ENCODE measurements around the gene SLC16A7. TPM values are rescaled to one million over a fixed set of nuclear protein-coding genes. Genes with fewer than 3 reads are reported as not detected.

SLC16A7 gene
- total and polyA plus RNA-seq, 2 donors = 8.6 to 51.1 TPM

DNA sequence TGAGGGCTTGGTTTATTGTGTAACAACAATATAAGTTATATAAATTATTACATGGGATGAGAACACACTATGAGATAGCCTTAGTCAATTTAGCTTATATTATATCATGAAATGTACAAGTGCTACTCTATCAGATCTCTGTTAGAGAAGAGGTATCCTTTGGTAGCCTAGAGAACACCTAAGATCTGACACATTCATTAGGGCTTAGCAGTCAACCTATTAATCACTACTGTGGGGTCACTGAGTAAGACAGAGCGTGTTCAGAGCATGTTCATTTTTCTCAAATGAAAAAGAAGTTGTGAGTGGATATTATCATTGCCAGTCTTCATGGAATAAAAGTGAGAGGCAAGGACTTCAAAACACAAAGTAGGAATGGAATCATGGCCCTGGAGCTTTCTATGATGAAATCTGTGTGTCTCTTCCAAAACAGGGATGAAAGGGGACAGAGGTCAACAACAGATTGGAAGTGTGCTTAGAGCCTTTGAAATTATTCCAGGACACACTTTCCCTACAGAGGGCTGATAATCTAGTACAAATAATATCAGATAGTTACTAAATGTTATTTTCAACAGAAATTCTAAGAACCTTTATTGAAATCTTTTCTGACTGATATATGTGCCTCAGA lies 114.3 kb downstream of the SLC16A7 start:
- Histone ChIP-seq H3K4me3 (ENCODE audit: low read depth, low read length) (no peak overlapping the region), H3K36me3 (ENCODE audit: insufficient read depth) (peaks cover 2% of the 10 kb centered on the region), H3K4me1 (ENCODE audit: insufficient read depth) (no peaks in the 10 kb centered on the region), H3K27ac (ENCODE audit: low read depth) (no peak overlapping the region)
- no peak for DNase-seq (ENCODE audit: extremely low spot score)
- WGBS = 97% methylated on average over 1 of the region's 1 CpG

DNA sequence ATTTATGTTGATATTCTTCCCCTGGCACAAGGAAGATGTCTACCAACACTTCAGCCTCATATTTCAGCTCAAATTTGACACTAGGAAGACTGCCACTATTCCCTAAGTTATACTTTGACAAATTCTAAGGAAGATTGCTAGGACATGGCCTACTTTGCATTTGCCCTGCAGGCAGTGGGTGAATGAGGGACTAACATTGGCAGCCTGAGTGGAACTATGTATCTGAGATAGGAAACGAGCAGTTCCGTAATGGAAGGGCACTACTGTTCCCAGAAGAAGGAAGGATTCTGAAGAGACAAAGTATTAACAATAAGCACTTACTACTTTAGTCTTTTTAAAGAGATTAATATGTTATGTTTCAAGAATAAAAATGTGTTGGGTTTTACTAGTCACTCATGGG lies 115.1 kb downstream of the SLC16A7 start:
- no peak overlapping the region for H3K4me3 ChIP-seq (ENCODE audit: low read depth, low read length)
- WGBS = 94% methylated on average over 2 of the region's 2 CpGs
- no peak for DNase-seq (ENCODE audit: extremely low spot score)
- no peaks in the 10 kb centered on the region for H3K4me1 ChIP-seq (ENCODE audit: insufficient read depth)
- peaks cover 2% of the 10 kb centered on the region for H3K36me3 ChIP-seq (ENCODE audit: insufficient read depth)
- no peak overlapping the region for H3K27ac ChIP-seq (ENCODE audit: low read depth)

DNA sequence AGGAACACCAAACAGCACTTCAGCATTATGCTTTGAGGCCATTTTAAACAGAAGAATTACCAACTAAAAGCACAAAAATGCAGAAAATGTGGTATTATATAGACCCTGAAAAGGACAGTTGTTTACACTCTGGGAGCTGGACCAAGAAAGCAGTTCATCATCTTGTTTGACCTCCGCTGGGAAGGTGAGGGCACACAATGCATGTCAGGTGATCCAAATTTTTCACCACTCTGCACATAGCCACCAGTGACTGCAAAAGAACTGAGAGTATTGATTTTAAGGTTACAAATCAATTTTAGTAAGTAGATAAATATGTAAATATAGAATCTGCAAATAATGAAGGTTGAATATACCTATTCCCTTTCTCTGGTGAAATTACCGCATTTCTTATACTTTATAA lies 119.6 kb downstream of the SLC16A7 start:
- WGBS = 90% methylated on average over 2 of the region's 2 CpGs

DNA sequence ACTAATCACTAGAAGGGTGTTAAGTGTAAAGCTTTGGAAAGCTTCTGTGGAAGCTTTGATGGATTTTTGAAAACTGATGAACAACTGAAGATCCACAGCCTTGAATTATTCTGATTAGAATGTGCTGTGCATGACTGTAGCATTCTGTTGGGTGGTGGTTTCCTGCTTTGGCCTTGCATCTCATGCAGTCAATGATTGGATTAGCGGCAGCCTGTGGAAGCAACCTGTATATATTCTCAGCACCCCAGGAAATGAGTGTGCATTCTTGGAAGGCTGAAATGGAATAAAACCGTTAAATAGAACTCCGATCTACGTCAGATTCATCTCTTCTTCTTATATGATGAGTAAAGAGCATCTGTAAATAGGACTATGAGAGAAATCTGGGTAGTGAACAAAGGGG lies 120.2 kb downstream of the SLC16A7 start:
- no peaks in the 10 kb centered on the region for H3K4me1 ChIP-seq (ENCODE audit: insufficient read depth)
- 91% methylated on average over 4 of the region's 4 CpGs for WGBS
- DNase-seq (ENCODE audit: extremely low spot score) = no peak
- H3K27ac ChIP-seq (ENCODE audit: low read depth) = no peak overlapping the region
- no peaks in the 10 kb centered on the region for H3K36me3 ChIP-seq (ENCODE audit: insufficient read depth)
- H3K4me3 ChIP-seq (ENCODE audit: low read depth, low read length) = no peak overlapping the region

More for the DNA sequence above, 119.6 kb downstream of the SLC16A7 start:
- no peak overlapping the region for H3K27ac ChIP-seq (ENCODE audit: low read depth)
- H3K36me3 ChIP-seq (ENCODE audit: insufficient read depth) = no peaks in the 10 kb centered on the region
- DNase-seq (ENCODE audit: extremely low spot score) = no peak
- no peak overlapping the region for H3K4me3 ChIP-seq (ENCODE audit: low read depth, low read length)
- no peaks in the 10 kb centered on the region for H3K4me1 ChIP-seq (ENCODE audit: insufficient read depth)

DNA sequence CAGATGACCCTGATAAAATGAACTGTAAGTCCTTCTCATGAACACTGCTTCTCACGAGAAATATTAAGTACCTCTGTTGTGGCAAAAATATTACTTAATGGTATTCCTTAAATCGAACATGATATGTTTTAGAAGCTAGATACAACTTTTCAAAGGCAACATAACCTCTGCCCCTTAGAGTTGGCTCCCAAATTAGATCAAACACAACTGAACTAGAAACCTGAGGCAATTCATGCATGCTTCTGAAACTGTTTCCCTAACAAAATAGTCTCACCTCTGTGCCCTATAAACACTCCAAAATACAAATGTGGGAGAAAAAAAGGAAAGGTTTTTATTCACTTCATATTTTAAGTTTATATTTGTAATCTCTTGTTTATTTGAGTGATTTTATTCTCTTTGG lies 121.6 kb downstream of the SLC16A7 start:
- Histone ChIP-seq H3K4me3 (ENCODE audit: low read depth, low read length) (no peak overlapping the region), H3K4me1 (ENCODE audit: insufficient read depth) (no peaks in the 10 kb centered on the region), H3K36me3 (ENCODE audit: insufficient read depth) (no peaks in the 10 kb centered on the region), H3K27ac (ENCODE audit: low read depth) (no peak overlapping the region)
- 59% methylated on average over 2 of the region's 2 CpGs for WGBS
- DNase-seq (ENCODE audit: extremely low spot score) = no peak

DNA sequence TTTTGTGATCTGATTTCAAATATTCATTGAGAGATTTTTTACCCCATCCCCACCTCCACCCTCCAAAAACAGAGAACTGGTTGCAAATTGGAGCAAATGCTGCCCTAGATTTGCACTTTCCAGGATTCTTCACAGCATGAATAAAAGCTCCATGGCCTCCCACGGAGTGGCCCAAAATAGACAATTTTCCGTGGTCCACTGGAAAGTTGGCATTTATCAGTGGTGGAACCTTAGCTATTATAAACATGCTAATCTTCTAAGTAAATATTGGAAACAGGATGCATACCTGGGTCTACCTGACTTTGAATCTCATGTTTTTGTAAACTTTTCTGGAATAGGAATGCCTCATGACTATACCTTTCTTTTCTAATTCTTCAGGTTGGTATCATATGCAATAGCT lies 123.9 kb downstream of the SLC16A7 start:
- no peaks in the 10 kb centered on the region for H3K4me1 ChIP-seq (ENCODE audit: insufficient read depth)
- no peak for DNase-seq (ENCODE audit: extremely low spot score)
- H3K4me3 ChIP-seq (ENCODE audit: low read depth, low read length) = no peak overlapping the region
- 62% methylated on average over 2 of the region's 2 CpGs for WGBS
- H3K36me3 ChIP-seq (ENCODE audit: insufficient read depth) = no peaks in the 10 kb centered on the region
- H3K27ac ChIP-seq (ENCODE audit: low read depth) = no peak overlapping the region

DNA sequence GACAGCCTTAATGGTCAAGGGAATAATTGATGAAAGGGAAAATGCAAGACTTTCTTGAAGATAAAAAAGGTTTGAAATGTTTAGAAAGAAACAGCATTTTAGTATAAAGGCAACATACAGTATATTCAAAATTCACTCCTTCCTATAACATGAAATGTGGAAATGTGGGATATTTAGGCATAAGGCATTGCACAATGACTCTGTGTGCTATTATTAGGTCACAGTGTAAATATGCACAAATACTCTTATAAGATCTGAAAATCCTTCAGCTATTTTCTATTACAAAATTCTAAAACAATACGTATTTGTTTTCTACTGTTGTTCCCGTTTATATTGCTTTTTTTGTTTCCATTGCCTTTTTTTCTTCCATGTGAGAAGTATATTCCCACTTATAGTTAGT lies 127.7 kb downstream of the SLC16A7 start:
- no peak overlapping the region for H3K4me3 ChIP-seq (ENCODE audit: low read depth, low read length)
- H3K27ac ChIP-seq (ENCODE audit: low read depth) = no peak overlapping the region
- DNase-seq (ENCODE audit: extremely low spot score) = no peak
- no peaks in the 10 kb centered on the region for H3K4me1 ChIP-seq (ENCODE audit: insufficient read depth)
- WGBS = 58% methylated on average over 2 of the region's 2 CpGs
- H3K36me3 ChIP-seq (ENCODE audit: insufficient read depth) = no peaks in the 10 kb centered on the region

DNA sequence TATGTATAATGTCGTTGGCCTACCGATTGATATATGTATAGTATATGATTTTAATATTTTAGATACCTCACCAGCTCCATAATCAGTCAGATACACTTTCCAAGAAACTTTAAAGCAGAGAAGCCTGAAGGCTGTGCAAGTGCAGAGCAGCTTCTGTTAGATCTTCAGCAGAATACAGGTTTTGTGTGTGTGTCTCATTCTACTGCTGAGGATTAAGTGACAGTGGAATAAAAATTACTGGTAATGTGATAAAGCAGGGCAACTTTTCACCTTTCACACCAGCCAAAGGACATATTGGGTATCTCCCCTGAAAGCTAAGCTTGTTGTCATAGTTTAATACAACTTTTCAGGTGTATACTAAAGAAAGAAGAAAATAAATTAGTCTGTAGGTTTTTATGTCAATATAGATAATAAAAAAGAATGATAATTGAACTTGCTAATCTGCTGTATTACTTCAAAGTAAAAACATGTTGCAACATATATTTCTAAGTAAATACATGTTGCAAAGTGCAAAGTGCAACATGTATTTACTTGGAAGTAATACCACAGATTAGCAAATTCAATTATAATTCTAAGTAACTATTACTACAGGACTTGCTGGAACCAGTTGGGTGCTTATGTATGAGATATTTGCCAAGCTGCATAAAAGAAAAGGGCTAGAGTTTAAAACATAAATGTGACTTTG lies 128.3 kb downstream of the SLC16A7 start:
- H3K36me3 ChIP-seq (ENCODE audit: insufficient read depth) = no peaks in the 10 kb centered on the region
- no peak overlapping the region for H3K4me3 ChIP-seq (ENCODE audit: low read depth, low read length)
- DNase-seq (ENCODE audit: extremely low spot score) = no peak
- no peaks in the 10 kb centered on the region for H3K4me1 ChIP-seq (ENCODE audit: insufficient read depth)
- WGBS = 90% methylated on average over 2 of the region's 2 CpGs
- H3K27ac ChIP-seq (ENCODE audit: low read depth) = no peak overlapping the region

DNA sequence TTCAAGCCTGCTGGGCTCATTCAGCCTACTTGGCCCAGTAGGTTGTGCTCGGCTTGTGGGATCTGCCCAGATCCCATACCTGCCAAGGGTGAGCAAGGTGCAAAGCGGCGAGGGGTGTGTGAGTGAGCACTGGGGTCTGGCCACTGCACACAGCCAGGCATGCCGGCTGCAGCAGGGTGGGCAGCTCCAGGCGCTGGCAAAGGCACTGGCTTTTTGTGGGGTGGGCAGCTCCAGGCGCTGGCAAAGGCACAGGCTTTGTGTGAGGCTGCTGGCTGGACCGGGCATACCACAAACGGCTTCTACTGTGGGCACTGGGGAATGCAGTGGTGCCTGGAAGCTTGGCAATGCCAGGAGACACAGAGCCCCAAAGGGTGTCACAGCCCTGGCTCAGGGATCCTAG lies 137.4 kb downstream of the SLC16A7 start:
- Histone ChIP-seq H3K4me3 (ENCODE audit: low read depth, low read length) (no peak overlapping the region), H3K36me3 (ENCODE audit: insufficient read depth) (no peaks in the 10 kb centered on the region), H3K4me1 (ENCODE audit: insufficient read depth) (no peaks in the 10 kb centered on the region), H3K27ac (ENCODE audit: low read depth) (no peak overlapping the region)
- WGBS = 89% methylated on average over 8 of the region's 8 CpGs
- DNase-seq (ENCODE audit: extremely low spot score) = no peak

DNA sequence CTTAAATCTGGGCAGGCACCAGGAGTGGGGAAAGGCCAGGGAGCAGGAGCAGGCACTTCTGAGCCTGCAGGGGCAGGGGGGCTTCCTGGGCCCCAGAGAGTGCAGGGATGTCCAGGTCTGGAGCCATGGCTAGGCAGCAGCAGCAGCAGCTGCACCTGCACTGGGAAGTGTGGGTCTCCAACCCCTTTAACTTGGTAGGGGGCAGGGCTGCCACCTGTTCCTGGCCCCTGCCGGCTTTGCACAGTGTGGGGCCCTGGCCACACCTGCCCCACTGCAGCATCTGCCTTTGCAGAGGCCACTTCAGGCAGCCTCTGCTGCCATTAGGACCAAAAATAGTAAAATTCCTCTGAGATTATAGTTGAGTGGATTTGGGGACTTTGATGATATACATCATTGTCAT lies 138.5 kb downstream of the SLC16A7 start:
- H3K4me1 ChIP-seq (ENCODE audit: insufficient read depth) = no peaks in the 10 kb centered on the region
- 82% methylated on average over 1 of the region's 1 CpG for WGBS

DNA sequence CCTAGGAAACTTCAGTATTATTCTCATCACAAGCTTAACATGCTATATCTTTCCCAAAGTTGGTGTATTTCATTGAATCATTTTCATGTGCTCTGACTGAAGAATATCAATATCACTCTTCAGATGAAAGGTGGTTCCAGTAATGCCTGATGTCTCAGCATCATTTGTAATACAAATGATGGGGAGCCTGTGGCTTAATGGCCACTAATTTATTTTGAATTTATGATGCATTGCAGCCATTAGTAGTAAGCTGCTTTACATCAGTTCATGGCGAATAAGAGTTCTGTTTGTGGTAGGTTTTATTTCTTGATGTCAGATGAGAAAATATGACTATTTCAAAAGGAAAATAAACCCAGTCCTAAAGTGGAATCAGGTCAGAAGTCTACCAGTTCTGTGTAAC lies 139.4 kb downstream of the SLC16A7 start:
- DNase-seq (ENCODE audit: extremely low spot score) = no peak
- H3K4me3 ChIP-seq (ENCODE audit: low read depth, low read length) = no peak overlapping the region
- no peaks in the 10 kb centered on the region for H3K4me1 ChIP-seq (ENCODE audit: insufficient read depth)
- WGBS = 96% methylated on average over 1 of the region's 1 CpG
- no peaks in the 10 kb centered on the region for H3K36me3 ChIP-seq (ENCODE audit: insufficient read depth)
- H3K27ac ChIP-seq (ENCODE audit: low read depth) = no peak overlapping the region

More for the DNA sequence above, 138.5 kb downstream of the SLC16A7 start:
- no peak overlapping the region for H3K27ac ChIP-seq (ENCODE audit: low read depth)
- no peak overlapping the region for H3K4me3 ChIP-seq (ENCODE audit: low read depth, low read length)
- no peaks in the 10 kb centered on the region for H3K36me3 ChIP-seq (ENCODE audit: insufficient read depth)
- no peak for DNase-seq (ENCODE audit: extremely low spot score)

DNA sequence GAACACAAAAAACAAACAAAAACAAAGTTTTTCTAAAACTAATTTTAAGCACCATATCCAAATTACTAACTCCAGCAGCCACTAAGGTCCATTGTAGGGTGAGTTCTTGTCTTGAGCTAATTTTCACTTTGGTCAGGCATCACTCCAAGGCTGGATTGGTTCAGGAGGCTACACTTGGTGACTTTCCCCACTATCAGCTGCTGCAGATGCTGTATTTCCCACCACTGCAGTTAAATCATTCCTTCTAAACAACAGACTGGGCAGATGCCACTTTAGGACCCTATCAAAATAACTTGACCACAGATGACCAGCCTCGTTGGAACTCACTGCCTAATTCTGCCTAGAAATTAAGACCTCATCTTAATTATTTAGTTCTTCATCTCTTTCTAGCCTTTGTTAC lies 140.5 kb downstream of the SLC16A7 start:
- H3K27ac ChIP-seq (ENCODE audit: low read depth) = no peak overlapping the region
- H3K36me3 ChIP-seq (ENCODE audit: insufficient read depth) = peaks cover 1% of the 10 kb centered on the region
- H3K4me3 ChIP-seq (ENCODE audit: low read depth, low read length) = no peak overlapping the region
- no peaks in the 10 kb centered on the region for H3K4me1 ChIP-seq (ENCODE audit: insufficient read depth)
- 61% methylated on average over 1 of the region's 1 CpG for WGBS
- no peak for DNase-seq (ENCODE audit: extremely low spot score)

DNA sequence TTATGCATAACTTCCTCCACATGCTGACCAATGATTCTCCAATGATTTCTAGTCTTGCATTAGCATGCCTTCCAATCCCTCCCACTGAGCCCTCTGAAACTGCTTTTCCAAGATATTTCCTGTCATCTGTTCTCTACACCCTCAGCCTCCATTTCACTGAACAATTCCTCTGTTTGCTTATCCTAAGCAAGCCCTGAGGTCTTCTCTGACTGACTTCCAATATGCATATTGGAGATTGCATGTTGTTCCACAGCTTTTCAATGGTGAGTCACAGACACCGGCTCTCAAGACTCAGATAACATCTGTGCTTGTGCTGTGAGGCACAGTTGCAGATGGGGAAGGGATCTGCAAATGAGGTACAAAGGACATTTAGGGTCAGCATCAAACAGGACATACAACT lies 141.0 kb downstream of the SLC16A7 start:
- DNase-seq (ENCODE audit: extremely low spot score) = no peak
- no peaks in the 10 kb centered on the region for H3K4me1 ChIP-seq (ENCODE audit: insufficient read depth)
- WGBS = 25% methylated on average over 1 of the region's 1 CpG
- H3K36me3 ChIP-seq (ENCODE audit: insufficient read depth) = peaks cover 1% of the 10 kb centered on the region
- no peak overlapping the region for H3K27ac ChIP-seq (ENCODE audit: low read depth)
- H3K4me3 ChIP-seq (ENCODE audit: low read depth, low read length) = no peak overlapping the region

DNA sequence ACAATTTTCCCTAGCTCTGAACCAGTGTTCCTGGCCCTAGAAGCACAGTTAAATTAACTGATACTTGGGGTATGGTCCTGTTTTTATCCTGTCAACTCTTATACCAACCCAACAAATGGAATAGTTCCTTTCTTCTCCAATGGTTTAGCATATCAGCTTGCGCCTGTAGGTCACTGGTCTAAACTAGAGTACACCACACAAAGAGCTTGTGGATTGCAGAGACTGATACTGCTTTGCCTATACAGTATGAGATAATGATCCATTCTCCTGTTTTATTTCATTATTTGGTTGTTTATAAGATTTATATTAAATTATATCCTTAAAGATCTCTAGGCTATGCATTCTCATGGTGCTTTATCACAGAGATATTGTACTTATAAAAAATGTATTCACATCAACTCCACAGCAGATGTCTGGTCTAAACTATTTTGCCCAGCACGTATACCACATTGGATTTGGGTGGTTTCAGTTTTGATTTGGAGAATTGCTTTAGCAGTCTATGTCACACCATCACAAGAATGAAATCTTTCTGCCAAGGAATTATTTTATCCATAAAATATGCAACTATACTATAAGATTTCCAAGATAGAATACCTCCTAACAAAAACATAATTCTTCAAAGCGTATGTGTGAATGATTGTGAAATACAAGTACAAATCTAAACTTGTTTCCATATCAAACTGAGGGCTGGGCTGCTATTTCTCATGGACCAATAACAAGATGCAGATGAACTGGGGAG lies 142.1 kb downstream of the SLC16A7 start:
- Histone ChIP-seq H3K4me3 (ENCODE audit: low read depth, low read length) (no peak overlapping the region), H3K27ac (ENCODE audit: low read depth) (peak overlapping the region; percentile 16), H3K36me3 (ENCODE audit: insufficient read depth) (peaks cover 1% of the 10 kb centered on the region), H3K4me1 (ENCODE audit: insufficient read depth) (no peaks in the 10 kb centered on the region)
- WGBS = 62% methylated on average over 3 of the region's 3 CpGs
- no peak for DNase-seq (ENCODE audit: extremely low spot score)

Measured in urinary bladder (tissue), 4 donors.